Hepatocyte (in vitro differentiated cells): ENCODE data around the gene MFAP3L.

Experiments used
- CTCF ChIP-seq: fragments of 200-600 bp; sonication (generic); IDR thresholded peaks from 2 replicates; pipeline ENCODE4 v1.5.1; 2016; ENCODE audit warnings: antibody characterized with exemption, mild to moderate bottlenecking; ENCODE audit not compliant: poor library complexity
- EZH2 ChIP-seq: fragments of 200-600 bp; sonication (generic); IDR thresholded peaks from 2 replicates; pipeline ENCODE4 v1.6.1; 2016; ENCODE audit warnings: antibody characterized with exemption, mild to moderate bottlenecking, borderline replicate concordance

- TF ChIP-seq CTCF (no peak), EZH2 (no peak)
Observed at GRCh38 chr4:169955521-169955920, 70.7 kb downstream of the MFAP3L start.
